ENCODE measurements around the gene ATG7.

GRCh38 chr3:11532931-11533391 lies 260.8 kb downstream of the ATG7 start:
- TF ChIP-seq ZNF274 (IDR thresholded peaks at IDR 0.05; ENCODE audit: low read depth, low read length) (no peak), YY1 (IDR thresholded peaks at IDR 0.05; ENCODE audit: insufficient read depth, insufficient read length) (no peak)
